Measurements from ENCODE around the gene C20orf144. TPM values are rescaled to one million over a fixed set of nuclear protein-coding genes. Genes with fewer than 3 reads are reported as not detected.

C20orf144 gene
- total and polyA plus RNA-seq, 9 of the 15 experiments (the other 6 are each of a cell fraction or from before 2014, with no cell fraction given), result 0.04 to 0.23 (median 0.11) TPM; not detected in 2

GRCh38 chr20:33674294-33675135 is 12.4 kb downstream of the C20orf144 start, which contains the start of gene NECAB3 (continued):
- no peak for TF ChIP-seq AFF1 (IDR thresholded peaks at IDR 0.05; ENCODE audit: low read depth in 1 of 2, partially characterized antibody in 2 of 2)
- TF ChIP-seq ZNF324 (CRISPR knock-in tag; IDR thresholded peaks at IDR 0.05), result no peak
- no peak; a peak in 1 of 4 replicates for TF ChIP-seq RAD21 (CRISPR knock-in tag; conservative IDR thresholded peaks at IDR 0.05 in 1 of 2, IDR thresholded peaks at IDR 0.05 in 1 of 2)
- TF ChIP-seq NR2C2 (CRISPR knock-in tag; IDR thresholded peaks at IDR 0.05), result no peak
- TF ChIP-seq NR2C2 (tag; IDR thresholded peaks at IDR 0.05), result no peak
- TF ChIP-seq IRF2 (CRISPR knock-in tag; IDR thresholded peaks at IDR 0.05), result no peak
- no peak for TF ChIP-seq ILK (tag; IDR thresholded peaks at IDR 0.05; ENCODE audit: borderline replicate concordance, low read depth)
- TF ChIP-seq TAF1 (IDR thresholded peaks at IDR 0.05; ENCODE audit: control insufficient read depth, extremely low read depth, insufficient read depth, low read length, severe bottlenecking), result peak; percentile 84
- TF ChIP-seq L3MBTL2 (IDR thresholded peaks at IDR 0.05), result peak; percentile 72
- no peak for TF ChIP-seq GTF2A2 (tag; IDR thresholded peaks at IDR 0.05)
- TF ChIP-seq ZNF24 (IDR thresholded peaks at IDR 0.05), result no peak
- TF ChIP-seq ZBTB1 (CRISPR knock-in tag; IDR thresholded peaks at IDR 0.05; ENCODE audit: borderline replicate concordance, low read depth), result no peak
- TF ChIP-seq RBM17 (IDR thresholded peaks at IDR 0.05; ENCODE audit: borderline replicate concordance, low read depth, low read length), result no peak
- no peak for TF ChIP-seq HSF4 (CRISPR knock-in tag; IDR thresholded peaks at IDR 0.05; ENCODE audit: borderline replicate concordance)
- no peak for TF ChIP-seq ZNF780A (CRISPR knock-in tag; IDR thresholded peaks at IDR 0.05)
- peak; percentile 83 for TF ChIP-seq ZFX (CRISPR knock-in tag; IDR thresholded peaks at IDR 0.05)
- TF ChIP-seq ZNF707 (CRISPR knock-in tag; conservative IDR thresholded peaks at IDR 0.05), result no peak
- no peak for TF ChIP-seq STAT5B (CRISPR knock-in tag; IDR thresholded peaks at IDR 0.05)
- TF ChIP-seq ZBTB7A (IDR thresholded peaks at IDR 0.05; ENCODE audit: borderline replicate concordance, control insufficient read depth, low read depth, low read length), result peak; percentile 57; the same call in 1 of the 2 replicates
- peak; percentile 58; the same call in 1 of the 2 replicates for TF ChIP-seq KDM2B (CRISPR knock-in tag; IDR thresholded peaks at IDR 0.05)
- TF ChIP-seq ZNF668 (CRISPR knock-in tag; IDR thresholded peaks at IDR 0.05), result no peak
- no peak for TF ChIP-seq PATZ1 (CRISPR knock-in tag; IDR thresholded peaks at IDR 0.05; ENCODE audit: borderline replicate concordance)
- TF ChIP-seq HLTF (IDR thresholded peaks at IDR 0.05), result no peak

All from K562 (cell line).